ENCODE results near the gene TOGARAM2.

DNA sequence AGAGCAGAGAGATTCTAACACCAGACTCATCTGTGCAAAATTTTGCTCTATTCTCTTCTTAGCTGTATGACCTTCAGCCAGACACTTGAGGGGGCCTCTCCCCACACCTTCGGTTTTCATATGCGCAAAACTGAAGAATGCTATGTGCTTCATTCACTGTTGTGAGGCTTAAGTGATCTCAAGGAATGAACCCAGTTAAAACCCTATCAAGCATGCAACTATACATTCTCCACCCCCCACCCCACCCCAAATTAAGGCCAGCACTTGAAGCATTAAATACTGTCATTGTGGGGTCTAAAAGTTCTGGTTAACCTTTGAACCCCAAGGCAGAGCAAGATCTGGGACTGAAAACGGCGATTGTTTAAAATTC is 83.2 kb downstream of the TOGARAM2 start:
- TF ChIP-seq POLR2A (IDR thresholded peaks at IDR 0.05; ENCODE audit: borderline replicate concordance, extremely low read depth, insufficient read depth, insufficient read length) (no peak), TCF7L2 (IDR thresholded peaks at IDR 0.05; ENCODE audit: borderline replicate concordance, extremely low read depth, insufficient read depth, insufficient read length) (no peak), RAD21 (IDR thresholded peaks at IDR 0.05; ENCODE audit: low read depth) (no peak), SIN3A (IDR thresholded peaks at IDR 0.05; ENCODE audit: low read depth) (no peak), CBX3 (IDR thresholded peaks at IDR 0.05; ENCODE audit: low read depth) (no peak), EZH2 (IDR thresholded peaks at IDR 0.05) (no peak), JUND (IDR thresholded peaks at IDR 0.05) (no peak)
- TF ChIP-seq, protein P1, sequence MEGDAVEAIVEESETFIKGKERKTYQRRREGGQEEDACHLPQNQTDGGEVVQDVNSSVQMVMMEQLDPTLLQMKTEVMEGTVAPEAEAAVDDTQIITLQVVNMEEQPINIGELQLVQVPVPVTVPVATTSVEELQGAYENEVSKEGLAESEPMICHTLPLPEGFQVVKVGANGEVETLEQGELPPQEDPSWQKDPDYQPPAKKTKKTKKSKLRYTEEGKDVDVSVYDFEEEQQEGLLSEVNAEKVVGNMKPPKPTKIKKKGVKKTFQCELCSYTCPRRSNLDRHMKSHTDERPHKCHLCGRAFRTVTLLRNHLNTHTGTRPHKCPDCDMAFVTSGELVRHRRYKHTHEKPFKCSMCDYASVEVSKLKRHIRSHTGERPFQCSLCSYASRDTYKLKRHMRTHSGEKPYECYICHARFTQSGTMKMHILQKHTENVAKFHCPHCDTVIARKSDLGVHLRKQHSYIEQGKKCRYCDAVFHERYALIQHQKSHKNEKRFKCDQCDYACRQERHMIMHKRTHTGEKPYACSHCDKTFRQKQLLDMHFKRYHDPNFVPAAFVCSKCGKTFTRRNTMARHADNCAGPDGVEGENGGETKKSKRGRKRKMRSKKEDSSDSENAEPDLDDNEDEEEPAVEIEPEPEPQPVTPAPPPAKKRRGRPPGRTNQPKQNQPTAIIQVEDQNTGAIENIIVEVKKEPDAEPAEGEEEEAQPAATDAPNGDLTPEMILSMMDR (IDR thresholded peaks at IDR 0.05 in 2 of 3, conservative IDR thresholded peaks at IDR 0.05 in 1 of 3; ENCODE audit: borderline replicate concordance in 1 of 3, insufficient read depth in 1 of 3, low read depth in 2 of 3, low read length in 2 of 3): no peak
- TF ChIP-seq, protein P2, sequence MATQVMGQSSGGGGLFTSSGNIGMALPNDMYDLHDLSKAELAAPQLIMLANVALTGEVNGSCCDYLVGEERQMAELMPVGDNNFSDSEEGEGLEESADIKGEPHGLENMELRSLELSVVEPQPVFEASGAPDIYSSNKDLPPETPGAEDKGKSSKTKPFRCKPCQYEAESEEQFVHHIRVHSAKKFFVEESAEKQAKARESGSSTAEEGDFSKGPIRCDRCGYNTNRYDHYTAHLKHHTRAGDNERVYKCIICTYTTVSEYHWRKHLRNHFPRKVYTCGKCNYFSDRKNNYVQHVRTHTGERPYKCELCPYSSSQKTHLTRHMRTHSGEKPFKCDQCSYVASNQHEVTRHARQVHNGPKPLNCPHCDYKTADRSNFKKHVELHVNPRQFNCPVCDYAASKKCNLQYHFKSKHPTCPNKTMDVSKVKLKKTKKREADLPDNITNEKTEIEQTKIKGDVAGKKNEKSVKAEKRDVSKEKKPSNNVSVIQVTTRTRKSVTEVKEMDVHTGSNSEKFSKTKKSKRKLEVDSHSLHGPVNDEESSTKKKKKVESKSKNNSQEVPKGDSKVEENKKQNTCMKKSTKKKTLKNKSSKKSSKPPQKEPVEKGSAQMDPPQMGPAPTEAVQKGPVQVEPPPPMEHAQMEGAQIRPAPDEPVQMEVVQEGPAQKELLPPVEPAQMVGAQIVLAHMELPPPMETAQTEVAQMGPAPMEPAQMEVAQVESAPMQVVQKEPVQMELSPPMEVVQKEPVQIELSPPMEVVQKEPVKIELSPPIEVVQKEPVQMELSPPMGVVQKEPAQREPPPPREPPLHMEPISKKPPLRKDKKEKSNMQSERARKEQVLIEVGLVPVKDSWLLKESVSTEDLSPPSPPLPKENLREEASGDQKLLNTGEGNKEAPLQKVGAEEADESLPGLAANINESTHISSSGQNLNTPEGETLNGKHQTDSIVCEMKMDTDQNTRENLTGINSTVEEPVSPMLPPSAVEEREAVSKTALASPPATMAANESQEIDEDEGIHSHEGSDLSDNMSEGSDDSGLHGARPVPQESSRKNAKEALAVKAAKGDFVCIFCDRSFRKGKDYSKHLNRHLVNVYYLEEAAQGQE (IDR thresholded peaks at IDR 0.05; ENCODE audit: low read depth): no peak
